ENCODE results near the gene NKTR.
A peak's percentile ranks its signal among the peaks of the same experiment; 100 is the strongest.

Gene NKTR

GRCh38 chr3:42635111-42635510 is 34.6 kb downstream of the NKTR start:
- ATAC-seq (ENCODE audit: low read depth) (peak; percentile 48; the same call in 1 of the 3 replicates), DNase-seq (ENCODE audit: low spot score) (no peak)
- H3K4me1 ChIP-seq (ENCODE audit: insufficient read depth, poor library complexity, severe bottlenecking) = no peaks in the 10 kb centered on the region
- H3K9me3 ChIP-seq (ENCODE audit: severe bottlenecking) = no peaks in the 10 kb centered on the region
- no peak overlapping the region for H3K4me3 ChIP-seq (ENCODE audit: severe bottlenecking)
- H3K36me3 ChIP-seq (ENCODE audit: low read depth) = peaks cover 100% of the 10 kb centered on the region
- no peaks in the 10 kb centered on the region for H3K27me3 ChIP-seq (ENCODE audit: insufficient read depth, poor library complexity, severe bottlenecking)
- H3K27ac ChIP-seq (ENCODE audit: poor library complexity, severe bottlenecking) = no peak overlapping the region
- TF ChIP-seq CTCF (IDR thresholded peaks at IDR 0.05; ENCODE audit: poor library complexity, severe bottlenecking) = peak; percentile 11

GRCh38 chr3:42637001-42637400 is 36.5 kb downstream of the NKTR start:
- DNase-seq (ENCODE audit: low spot score) (no peak), ATAC-seq (ENCODE audit: low read depth) (no peak)
- no peak for TF ChIP-seq CTCF (IDR thresholded peaks at IDR 0.05; ENCODE audit: poor library complexity, severe bottlenecking)
- Histone ChIP-seq H3K4me1 (ENCODE audit: insufficient read depth, poor library complexity, severe bottlenecking) (no peaks in the 10 kb centered on the region), H3K36me3 (ENCODE audit: low read depth) (peaks cover 98% of the 10 kb centered on the region), H3K4me3 (ENCODE audit: severe bottlenecking) (no peak overlapping the region), H3K27me3 (ENCODE audit: insufficient read depth, poor library complexity, severe bottlenecking) (no peaks in the 10 kb centered on the region), H3K9me3 (ENCODE audit: severe bottlenecking) (no peaks in the 10 kb centered on the region), H3K27ac (ENCODE audit: poor library complexity, severe bottlenecking) (no peak overlapping the region)

- Histone ChIP-seq H3K27ac (ENCODE audit: poor library complexity, severe bottlenecking) (no peak overlapping the region), H3K4me1 (ENCODE audit: insufficient read depth, poor library complexity, severe bottlenecking) (no peaks in the 10 kb centered on the region)
- no peak for ATAC-seq (ENCODE audit: low read depth)
Measured at GRCh38 chr3:42638339-42638842, 37.9 kb downstream of the NKTR start.

GRCh38 chr3:42639192-42639591 is 38.7 kb downstream of the NKTR start:
- H3K4me3 ChIP-seq (ENCODE audit: severe bottlenecking) = no peak overlapping the region
- H3K9me3 ChIP-seq (ENCODE audit: severe bottlenecking) = no peaks in the 10 kb centered on the region
- H3K27me3 ChIP-seq (ENCODE audit: insufficient read depth, poor library complexity, severe bottlenecking) = no peaks in the 10 kb centered on the region
- no peak for TF ChIP-seq CTCF (IDR thresholded peaks at IDR 0.05; ENCODE audit: poor library complexity, severe bottlenecking)
- peaks cover 98% of the 10 kb centered on the region for H3K36me3 ChIP-seq (ENCODE audit: low read depth)
- ATAC-seq (ENCODE audit: low read depth) (no peak), DNase-seq (ENCODE audit: low spot score) (no peak)
- no peak overlapping the region for H3K27ac ChIP-seq (ENCODE audit: poor library complexity, severe bottlenecking)
- H3K4me1 ChIP-seq (ENCODE audit: insufficient read depth, poor library complexity, severe bottlenecking) = no peaks in the 10 kb centered on the region

More at GRCh38 chr3:42638339-42638842, 37.9 kb downstream of the NKTR start:
- peaks cover 98% of the 10 kb centered on the region for H3K36me3 ChIP-seq (ENCODE audit: low read depth)
- no peak overlapping the region for H3K4me3 ChIP-seq (ENCODE audit: severe bottlenecking)
- TF ChIP-seq CTCF (IDR thresholded peaks at IDR 0.05; ENCODE audit: poor library complexity, severe bottlenecking) = no peak
- no peaks in the 10 kb centered on the region for H3K27me3 ChIP-seq (ENCODE audit: insufficient read depth, poor library complexity, severe bottlenecking)
- no peaks in the 10 kb centered on the region for H3K9me3 ChIP-seq (ENCODE audit: severe bottlenecking)
- DNase-seq (ENCODE audit: low spot score) = no peak

- Histone ChIP-seq H3K36me3 (ENCODE audit: low read depth) (peaks cover 97% of the 10 kb centered on the region), H3K9me3 (ENCODE audit: severe bottlenecking) (no peaks in the 10 kb centered on the region), H3K4me1 (ENCODE audit: insufficient read depth, poor library complexity, severe bottlenecking) (no peaks in the 10 kb centered on the region), H3K27ac (ENCODE audit: poor library complexity, severe bottlenecking) (no peak overlapping the region), H3K4me3 (ENCODE audit: severe bottlenecking) (no peak overlapping the region), H3K27me3 (ENCODE audit: insufficient read depth, poor library complexity, severe bottlenecking) (no peaks in the 10 kb centered on the region)
- TF ChIP-seq CTCF (IDR thresholded peaks at IDR 0.05; ENCODE audit: poor library complexity, severe bottlenecking) = no peak
- ATAC-seq (ENCODE audit: low read depth) = no peak
- DNase-seq (ENCODE audit: low spot score) = no peak
Measured at GRCh38 chr3:42640129-42640528, 39.6 kb downstream of the NKTR start.

Measured in RWPE2 (cell line).